Peyer's patch (tissue), 4 donors: ENCODE measurements around the gene DHX58. TPM values are rescaled to one million over a fixed set of nuclear protein-coding genes. Genes with fewer than 3 reads are reported as not detected.

ENCODE experiments used
- DNase-seq, 3 donors: peaks; one replicate each; pipeline ENCODE4 v3.0.0-alpha.2; 2017 to 2019
- H3K27ac ChIP-seq, 4 donors: fragments of 200-600 bp; sonication (generic); one replicate each; pipeline ENCODE4 v1.5.1; 2016 to 2019
- H3K27me3 ChIP-seq, 2 donors: fragments of 200-600 bp; sonication (generic); one replicate each; pipeline ENCODE4 v1.5.1; 2019
- H3K36me3 ChIP-seq, 3 donors: fragments of 200-600 bp; sonication (generic); one replicate each; pipeline ENCODE4 v1.5.1; 2016 to 2019
- H3K4me1 ChIP-seq, 4 donors: fragments of 200-600 bp; sonication (generic); one replicate each; pipeline ENCODE4 v1.5.1; 2016 to 2019
- H3K4me3 ChIP-seq, 4 donors: fragments of 200-600 bp; sonication (generic); 1 replicate in 3 of 4; 2 replicates in 1 of 4; pipeline ENCODE4 v1.5.1; 2016 to 2019; ENCODE audit warnings: mild to moderate bottlenecking in 1 of 4
- H3K9me3 ChIP-seq, 4 donors: fragments of 200-600 bp; sonication (generic); one replicate each; pipeline ENCODE4 v1.5.1; 2016 to 2019; ENCODE audit warnings: mild to moderate bottlenecking in 1 of 4
- POLR2A ChIP-seq, 2 donors: fragments of 450-650 bp; IDR thresholded peaks; one replicate each; pipeline ENCODE4 v1.5.1; 2017; ENCODE audit warnings: antibody characterized with exemption in 2 of 2, mild to moderate bottlenecking in 2 of 2, moderate library complexity in 2 of 2
- total RNA-seq, 4 donors: library from RNA; depleted of rRNA; stranded (reverse); fragments of >200 nt; gene quantifications; one replicate each; pipeline ENCODE4 v1.1.0, GENCODE V29; 2016
- TF ChIP-seq, protein P1 (sequence below), 6 experiments: fragments of 450-650 bp in 4 of 6; fragments of 200-600 bp in 2 of 6; sonication (generic) in 1 of 6; IDR thresholded peaks; one replicate each; pipeline ENCODE4 v1.5.1; 2017 to 2019; ENCODE audit warnings: antibody characterized with exemption in 6 of 6, mild to moderate bottlenecking in 3 of 6, moderate library complexity in 1 of 6

Gene DHX58
- total RNA-seq, 4 donors from 2014 or later: 12.8 to 24.8 (median 18.4) TPM

DNA sequence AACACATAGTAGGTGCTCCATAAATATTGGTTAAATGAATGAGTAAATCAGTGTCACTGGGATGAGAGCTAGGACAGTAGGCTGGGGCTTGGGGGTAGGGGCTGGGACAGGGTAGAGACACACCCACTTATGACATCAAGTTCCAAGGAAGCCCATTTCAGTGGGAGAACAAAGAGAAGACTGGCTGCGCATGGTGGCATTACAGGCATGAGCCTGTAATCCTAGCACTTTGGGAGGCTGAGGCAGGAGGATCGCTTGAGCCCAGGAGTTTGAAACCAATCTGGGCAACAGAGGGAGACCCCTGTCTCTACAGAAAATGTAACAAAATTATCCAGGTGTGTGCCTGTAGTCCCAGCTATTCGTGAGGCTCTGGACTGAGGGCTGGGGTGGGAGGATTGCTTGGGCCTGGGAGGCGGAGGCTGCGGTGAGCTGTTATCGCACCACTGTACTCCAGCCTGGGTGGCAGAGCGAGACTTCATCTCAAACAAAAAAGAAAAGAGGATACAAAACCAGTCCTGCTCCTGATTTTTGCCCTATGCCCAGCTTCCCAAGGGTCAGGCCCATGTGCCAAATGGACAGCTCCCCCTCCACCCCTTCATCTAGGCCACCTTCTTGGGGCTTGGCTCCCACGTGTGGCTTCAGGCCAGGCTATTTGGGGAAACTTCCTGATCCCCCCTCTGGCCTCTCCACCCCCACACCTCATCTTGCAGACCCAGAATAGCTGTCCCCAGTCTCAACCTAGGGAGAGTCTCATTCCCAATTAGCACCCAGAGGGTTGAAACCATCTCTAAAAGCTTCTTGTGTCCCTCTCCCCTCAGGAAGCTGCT lies 21.3 kb downstream of the DHX58 start:
- no peak for TF ChIP-seq POLR2A (IDR thresholded peaks at IDR 0.05)
- TF ChIP-seq, protein P1, sequence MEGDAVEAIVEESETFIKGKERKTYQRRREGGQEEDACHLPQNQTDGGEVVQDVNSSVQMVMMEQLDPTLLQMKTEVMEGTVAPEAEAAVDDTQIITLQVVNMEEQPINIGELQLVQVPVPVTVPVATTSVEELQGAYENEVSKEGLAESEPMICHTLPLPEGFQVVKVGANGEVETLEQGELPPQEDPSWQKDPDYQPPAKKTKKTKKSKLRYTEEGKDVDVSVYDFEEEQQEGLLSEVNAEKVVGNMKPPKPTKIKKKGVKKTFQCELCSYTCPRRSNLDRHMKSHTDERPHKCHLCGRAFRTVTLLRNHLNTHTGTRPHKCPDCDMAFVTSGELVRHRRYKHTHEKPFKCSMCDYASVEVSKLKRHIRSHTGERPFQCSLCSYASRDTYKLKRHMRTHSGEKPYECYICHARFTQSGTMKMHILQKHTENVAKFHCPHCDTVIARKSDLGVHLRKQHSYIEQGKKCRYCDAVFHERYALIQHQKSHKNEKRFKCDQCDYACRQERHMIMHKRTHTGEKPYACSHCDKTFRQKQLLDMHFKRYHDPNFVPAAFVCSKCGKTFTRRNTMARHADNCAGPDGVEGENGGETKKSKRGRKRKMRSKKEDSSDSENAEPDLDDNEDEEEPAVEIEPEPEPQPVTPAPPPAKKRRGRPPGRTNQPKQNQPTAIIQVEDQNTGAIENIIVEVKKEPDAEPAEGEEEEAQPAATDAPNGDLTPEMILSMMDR (IDR thresholded peaks at IDR 0.05): no peak
- DNase-seq: no peak
- Histone ChIP-seq H3K27ac (no peak overlapping the region), H3K4me3 (no peak overlapping the region), H3K4me1 (no peaks in the 10 kb centered on the region), H3K27me3 (no peaks in the 10 kb centered on the region), H3K36me3 (no peaks in the 10 kb centered on the region), H3K9me3 (no peaks in the 10 kb centered on the region)

DNA sequence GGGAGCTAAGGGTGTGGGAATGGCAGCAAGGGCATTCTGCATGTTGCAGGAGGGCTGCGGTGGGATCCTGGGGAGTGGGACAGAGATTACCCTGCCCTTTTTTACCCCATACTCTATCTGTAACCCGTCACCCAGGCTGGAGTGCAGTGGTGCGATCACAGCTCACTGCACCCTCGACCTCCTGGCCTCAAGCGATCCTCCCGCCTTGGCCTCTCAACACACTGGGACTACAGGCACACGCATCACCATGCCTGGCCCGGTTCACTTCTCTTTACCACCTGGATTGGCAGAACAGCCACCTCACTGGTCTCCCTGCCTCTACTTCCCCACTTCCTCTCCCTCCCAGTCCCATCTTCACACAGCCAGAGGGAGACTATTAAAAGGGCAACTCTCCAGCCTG lies 23.8 kb downstream of the DHX58 start:
- Histone ChIP-seq H3K4me1 (no peaks in the 10 kb centered on the region), H3K27ac (no peak overlapping the region), H3K4me3 (no peak overlapping the region), H3K9me3 (no peaks in the 10 kb centered on the region), H3K27me3 (no peaks in the 10 kb centered on the region), H3K36me3 (no peaks in the 10 kb centered on the region)
- TF ChIP-seq, protein P1 (IDR thresholded peaks at IDR 0.05): no peak
- no peak for TF ChIP-seq POLR2A (IDR thresholded peaks at IDR 0.05)
- DNase-seq: no peak

DNA sequence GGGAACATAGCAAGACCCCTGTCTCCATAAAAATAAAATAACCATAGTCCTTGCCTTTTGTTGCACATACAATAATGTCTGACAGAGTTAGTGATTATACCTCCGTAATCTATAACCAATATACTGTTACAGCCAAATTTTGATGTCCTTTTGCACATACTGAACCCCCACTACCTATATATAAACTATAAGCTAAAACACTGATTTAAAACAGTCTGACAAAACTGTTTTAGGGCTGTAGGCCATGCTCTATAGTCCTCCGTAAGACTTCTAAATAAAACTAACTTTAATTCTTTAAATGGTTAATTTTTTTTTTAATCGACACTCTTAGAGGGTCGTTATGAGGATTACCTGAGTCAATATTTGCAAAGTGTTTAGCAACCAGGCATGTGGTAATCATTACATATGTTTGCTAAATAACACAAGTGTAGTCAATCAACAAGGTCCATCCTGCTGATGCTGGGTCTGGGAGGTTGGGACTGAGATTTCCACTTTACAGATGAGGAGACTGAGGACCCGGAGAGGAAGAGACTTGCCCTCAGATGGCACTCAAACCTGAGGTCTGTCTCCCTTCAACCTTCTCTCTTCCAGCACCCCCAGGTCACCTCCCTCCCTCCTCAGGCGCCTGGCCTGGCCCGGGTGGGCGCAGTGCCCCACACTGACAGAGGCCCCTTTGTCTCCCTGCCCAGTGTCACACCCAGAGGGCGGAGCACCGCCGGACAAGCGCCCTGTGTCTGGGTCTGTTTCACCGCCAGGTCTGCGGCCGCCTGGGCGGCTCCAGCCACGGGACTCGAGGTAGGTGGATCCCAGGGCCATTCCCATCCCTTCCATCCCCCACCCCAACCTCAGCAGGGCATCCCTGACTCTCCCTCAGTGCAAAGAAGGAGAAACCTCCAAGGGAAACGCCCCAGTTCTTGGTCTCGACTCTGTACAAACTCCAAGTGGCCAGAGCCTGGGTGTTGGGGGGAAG lies 24.5 kb downstream of the DHX58 start:
- DNase-seq: no peak
- no peak overlapping the region for H3K27ac ChIP-seq
- no peaks in the 10 kb centered on the region for H3K27me3 ChIP-seq
- H3K4me1 ChIP-seq: no peaks in the 10 kb centered on the region
- TF ChIP-seq, protein P1 (IDR thresholded peaks at IDR 0.05): no peak
- TF ChIP-seq POLR2A (IDR thresholded peaks at IDR 0.05): no peak
- H3K4me3 ChIP-seq: no peak overlapping the region
- H3K36me3 ChIP-seq: no peaks in the 10 kb centered on the region
- H3K9me3 ChIP-seq: no peaks in the 10 kb centered on the region

DNA sequence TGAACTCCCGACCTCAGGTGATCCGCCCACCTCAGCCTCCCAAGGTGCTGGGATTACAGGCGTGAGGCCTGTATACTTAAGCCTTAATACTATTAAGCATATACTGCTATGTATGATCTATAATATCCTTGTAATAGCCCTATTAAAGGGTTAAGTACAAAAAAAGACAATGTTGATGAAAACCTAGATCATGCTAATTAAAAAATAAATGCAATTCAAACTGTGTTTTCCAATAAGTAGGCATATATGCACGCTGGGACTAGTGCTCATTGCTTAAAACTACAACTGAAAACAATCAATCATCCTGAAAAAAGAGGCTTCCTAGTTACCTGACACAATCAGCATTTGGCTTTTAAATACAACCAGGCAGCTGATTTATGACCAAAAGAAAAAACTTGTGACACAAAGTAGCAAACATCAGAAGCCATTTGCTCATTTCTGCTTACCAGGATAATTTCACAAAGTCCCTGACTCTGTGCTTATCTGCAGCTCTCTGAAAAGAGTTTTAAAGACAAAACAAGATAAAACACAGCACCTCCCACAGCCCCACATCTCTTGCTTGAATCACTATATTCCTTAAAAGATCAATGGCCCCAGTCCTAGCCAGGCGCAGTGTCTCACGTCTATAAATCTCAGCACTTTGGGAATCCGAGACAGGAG lies 25.3 kb downstream of the DHX58 start:
- Histone ChIP-seq H3K9me3 (no peaks in the 10 kb centered on the region), H3K4me3 (no peak overlapping the region), H3K27me3 (no peaks in the 10 kb centered on the region), H3K36me3 (no peaks in the 10 kb centered on the region), H3K27ac (no peak overlapping the region), H3K4me1 (no peaks in the 10 kb centered on the region)
- no peak for DNase-seq
- TF ChIP-seq POLR2A (IDR thresholded peaks at IDR 0.05): no peak
- TF ChIP-seq, protein P1 (IDR thresholded peaks at IDR 0.05): no peak

DNA sequence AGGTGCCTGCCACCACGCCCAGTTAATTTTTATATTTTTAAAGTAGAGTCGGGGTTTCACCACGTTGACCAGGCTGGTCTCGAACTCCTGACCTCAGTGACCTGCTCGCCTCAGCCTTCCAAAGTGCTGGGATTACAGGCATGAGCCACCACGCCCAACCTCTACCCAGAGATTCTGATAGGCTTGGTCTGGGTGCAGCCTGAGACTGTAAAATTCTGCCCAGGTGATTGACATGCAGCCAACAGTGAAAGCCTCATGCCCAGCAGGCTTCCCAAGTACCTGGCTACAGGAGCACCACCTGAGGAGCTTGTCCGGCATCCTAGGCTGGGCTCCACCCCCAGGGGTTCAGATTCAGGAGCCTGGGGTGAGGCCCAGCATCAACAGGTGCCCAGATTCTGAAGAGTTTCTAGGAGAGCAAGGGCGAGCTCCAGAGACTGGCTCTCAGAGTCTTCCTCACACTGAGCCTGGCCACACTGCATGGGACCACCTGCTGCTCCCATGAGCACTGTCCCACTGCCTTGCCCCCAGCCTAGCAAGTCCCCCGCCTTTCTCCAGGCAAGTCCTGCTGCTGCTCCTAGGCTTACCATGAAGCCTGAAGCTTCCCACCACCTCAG lies 30.9 kb downstream of the DHX58 start:
- Histone ChIP-seq H3K27ac (no peak overlapping the region), H3K36me3 (no peaks in the 10 kb centered on the region), H3K27me3 (no peaks in the 10 kb centered on the region), H3K9me3 (no peaks in the 10 kb centered on the region), H3K4me1 (no peaks in the 10 kb centered on the region), H3K4me3 (no peak overlapping the region)
- TF ChIP-seq, protein P1 (IDR thresholded peaks at IDR 0.05): no peak
- no peak for TF ChIP-seq POLR2A (IDR thresholded peaks at IDR 0.05)
- DNase-seq: no peak
